ENCODE measurements around the gene FLYWCH2. TPM values are rescaled to one million over a fixed set of nuclear protein-coding genes. Genes with fewer than 3 reads are reported as not detected.
A peak's percentile ranks its signal among the peaks of the same experiment; 100 is the strongest.

FLYWCH2 gene
- total and polyA plus RNA-seq, 2 of the 13 experiments (the other 11 are each of a cell fraction or from before 2014, with no cell fraction given): 16.9 to 19.8 TPM

DNA sequence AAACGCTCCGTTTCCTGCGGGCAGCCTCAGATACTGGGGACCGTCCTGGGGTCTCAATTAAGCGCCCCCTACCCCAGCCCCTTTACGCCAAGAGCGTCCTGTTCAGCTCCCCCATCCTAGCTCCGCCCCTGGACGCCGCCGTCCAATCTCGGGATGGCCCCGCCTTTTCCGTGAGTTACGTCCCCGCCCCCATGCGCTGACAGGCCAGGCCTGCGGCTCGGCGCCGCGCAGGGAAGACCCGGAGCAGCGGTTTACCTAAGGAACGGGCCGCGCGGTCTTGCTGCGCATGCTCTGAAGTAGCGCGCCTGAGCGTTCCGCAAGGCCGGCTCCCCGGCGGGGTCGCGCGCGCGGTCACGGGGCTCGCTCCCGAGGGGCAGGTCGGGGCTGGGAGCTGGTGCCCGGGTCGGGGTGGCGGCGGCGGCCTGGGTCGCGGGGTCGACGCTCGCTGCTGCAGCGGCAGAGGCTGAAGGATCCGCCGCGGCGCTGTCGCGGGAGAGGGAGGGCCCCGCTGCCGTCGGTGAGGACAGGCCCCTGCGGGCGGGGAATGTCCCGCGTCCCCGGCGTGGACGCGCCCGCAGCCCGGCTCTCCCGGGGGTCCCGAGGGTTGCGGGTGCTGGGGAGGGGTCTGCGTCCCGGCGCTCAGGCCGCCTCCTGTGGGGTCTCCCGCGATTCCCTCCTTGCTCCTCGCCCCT is 28.8 kb downstream of the FLYWCH2 start, which contains the start of gene FLYWCH1 (continued):
- TF ChIP-seq ZSCAN25 (CRISPR knock-in tag; IDR thresholded peaks at IDR 0.05) (peak; percentile 18; the same call in 1 of the 2 replicates), KAT8 (CRISPR knock-in tag; IDR thresholded peaks at IDR 0.05) (peak; percentile 33; the same call in 1 of the 2 replicates), PHF20 (CRISPR knock-in tag; IDR thresholded peaks at IDR 0.05) (peak; percentile 55; the same call in 1 of the 2 replicates), ZNF124 (CRISPR knock-in tag; IDR thresholded peaks at IDR 0.05) (no peak), CC2D1A (CRISPR knock-in tag; IDR thresholded peaks at IDR 0.05) (no peak), U2AF1 (optimal IDR thresholded peaks at IDR 0.05; ENCODE audit: low read depth, low read length) (no peak), EZH2 (conservative IDR thresholded peaks at IDR 0.05; ENCODE audit: low read depth, low read length) (no peak), ASH2L (IDR thresholded peaks at IDR 0.05; ENCODE audit: insufficient read length, low read depth, low read length) (peak; percentile 65), KLF16 (CRISPR knock-in tag; IDR thresholded peaks at IDR 0.05) (peak in 1 of 2 experiments; percentile 63; a peak in 1 of 4 replicates), SP2 (CRISPR knock-in tag; IDR thresholded peaks at IDR 0.05) (peak; percentile 76), ZBTB38 (CRISPR knock-in tag; IDR thresholded peaks at IDR 0.05) (peak; percentile 41; the same call in 1 of the 2 replicates), ZNF331 (CRISPR knock-in tag; IDR thresholded peaks at IDR 0.05) (0 out of 2 replicates have a peak, but pooled peaks have one; percentile 57), POLR2G (IDR thresholded peaks at IDR 0.05; ENCODE audit: low read depth, low read length) (peak; percentile 64), ELF1 (CRISPR knock-in tag; IDR thresholded peaks at IDR 0.05) (peak; percentile 73), IKZF4 (CRISPR knock-in tag; IDR thresholded peaks at IDR 0.05; ENCODE audit: borderline replicate concordance, low read depth, not compliant biosample characterization) (peak; percentile 53), POLR2A (IDR thresholded peaks at IDR 0.05; ENCODE audit: insufficient read depth in 1 of 2, low read depth in 2 of 2, low read length in 2 of 2) (peak; percentile 24 to 71; a peak in 2 of 4 replicates), ZSCAN20 (CRISPR knock-in tag; IDR thresholded peaks at IDR 0.05; ENCODE audit: borderline replicate concordance) (peak; percentile 79; the same call in 1 of the 2 replicates), ZBTB21 (CRISPR knock-in tag; IDR thresholded peaks at IDR 0.05) (no peak), SAP130 (CRISPR knock-in tag; IDR thresholded peaks at IDR 0.05; ENCODE audit: low read depth) (peak; percentile 78), GABPB1 (CRISPR knock-in tag; IDR thresholded peaks at IDR 0.05) (peak; percentile 84)
- TF ChIP-seq, protein P1, sequence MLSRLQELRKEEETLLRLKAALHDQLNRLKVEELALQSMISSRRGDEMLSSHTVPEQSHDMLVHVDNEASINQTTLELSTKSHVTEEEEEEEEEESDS (CRISPR knock-in tag; IDR thresholded peaks at IDR 0.05; ENCODE audit: borderline replicate concordance): no peak
- TF ChIP-seq, protein P2, sequence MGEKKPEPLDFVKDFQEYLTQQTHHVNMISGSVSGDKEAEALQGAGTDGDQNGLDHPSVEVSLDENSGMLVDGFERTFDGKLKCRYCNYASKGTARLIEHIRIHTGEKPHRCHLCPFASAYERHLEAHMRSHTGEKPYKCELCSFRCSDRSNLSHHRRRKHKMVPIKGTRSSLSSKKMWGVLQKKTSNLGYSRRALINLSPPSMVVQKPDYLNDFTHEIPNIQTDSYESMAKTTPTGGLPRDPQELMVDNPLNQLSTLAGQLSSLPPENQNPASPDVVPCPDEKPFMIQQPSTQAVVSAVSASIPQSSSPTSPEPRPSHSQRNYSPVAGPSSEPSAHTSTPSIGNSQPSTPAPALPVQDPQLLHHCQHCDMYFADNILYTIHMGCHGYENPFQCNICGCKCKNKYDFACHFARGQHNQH (CRISPR knock-in tag; IDR thresholded peaks at IDR 0.05): 0 out of 2 replicates have a peak, but pooled peaks have one; percentile 44
- TF ChIP-seq, protein P3, sequence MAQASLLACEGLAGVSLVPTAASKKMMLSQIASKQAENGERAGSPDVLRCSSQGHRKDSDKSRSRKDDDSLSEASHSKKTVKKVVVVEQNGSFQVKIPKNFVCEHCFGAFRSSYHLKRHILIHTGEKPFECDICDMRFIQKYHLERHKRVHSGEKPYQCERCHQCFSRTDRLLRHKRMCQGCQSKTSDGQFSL (CRISPR knock-in tag; IDR thresholded peaks at IDR 0.05): peak; percentile 57; the same call in 1 of the 2 replicates
- TF ChIP-seq, protein P4, sequence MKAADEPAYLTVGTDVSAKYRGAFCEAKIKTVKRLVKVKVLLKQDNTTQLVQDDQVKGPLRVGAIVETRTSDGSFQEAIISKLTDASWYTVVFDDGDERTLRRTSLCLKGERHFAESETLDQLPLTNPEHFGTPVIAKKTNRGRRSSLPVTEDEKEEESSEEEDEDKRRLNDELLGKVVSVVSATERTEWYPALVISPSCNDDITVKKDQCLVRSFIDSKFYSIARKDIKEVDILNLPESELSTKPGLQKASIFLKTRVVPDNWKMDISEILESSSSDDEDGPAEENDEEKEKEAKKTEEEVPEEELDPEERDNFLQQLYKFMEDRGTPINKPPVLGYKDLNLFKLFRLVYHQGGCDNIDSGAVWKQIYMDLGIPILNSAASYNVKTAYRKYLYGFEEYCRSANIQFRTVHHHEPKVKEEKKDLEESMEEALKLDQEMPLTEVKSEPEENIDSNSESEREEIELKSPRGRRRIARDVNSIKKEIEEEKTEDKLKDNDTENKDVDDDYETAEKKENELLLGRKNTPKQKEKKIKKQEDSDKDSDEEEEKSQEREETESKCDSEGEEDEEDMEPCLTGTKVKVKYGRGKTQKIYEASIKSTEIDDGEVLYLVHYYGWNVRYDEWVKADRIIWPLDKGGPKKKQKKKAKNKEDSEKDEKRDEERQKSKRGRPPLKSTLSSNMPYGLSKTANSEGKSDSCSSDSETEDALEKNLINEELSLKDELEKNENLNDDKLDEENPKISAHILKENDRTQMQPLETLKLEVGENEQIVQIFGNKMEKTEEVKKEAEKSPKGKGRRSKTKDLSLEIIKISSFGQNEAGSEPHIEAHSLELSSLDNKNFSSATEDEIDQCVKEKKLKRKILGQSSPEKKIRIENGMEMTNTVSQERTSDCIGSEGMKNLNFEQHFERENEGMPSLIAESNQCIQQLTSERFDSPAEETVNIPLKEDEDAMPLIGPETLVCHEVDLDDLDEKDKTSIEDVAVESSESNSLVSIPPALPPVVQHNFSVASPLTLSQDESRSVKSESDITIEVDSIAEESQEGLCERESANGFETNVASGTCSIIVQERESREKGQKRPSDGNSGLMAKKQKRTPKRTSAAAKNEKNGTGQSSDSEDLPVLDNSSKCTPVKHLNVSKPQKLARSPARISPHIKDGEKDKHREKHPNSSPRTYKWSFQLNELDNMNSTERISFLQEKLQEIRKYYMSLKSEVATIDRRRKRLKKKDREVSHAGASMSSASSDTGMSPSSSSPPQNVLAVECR (CRISPR knock-in tag; IDR thresholded peaks at IDR 0.05; ENCODE audit: borderline replicate concordance): peak; percentile 75; the same call in 1 of the 2 replicates

All from HepG2 (cell line).